OCI-LY1 (cell line): Measurements from ENCODE around the gene PEAR1.

ENCODE experiments used
- H2AFZ ChIP-seq: fragments of 200-600 bp; sonication (generic), shearing (Covaris generic); 2 replicates; pipeline ENCODE4 v1.6.0; 2014; ENCODE audit warnings: antibody characterized with exemption, mild to moderate bottlenecking, low read length
- H3F3A ChIP-seq: fragments of 200-600 bp; sonication (generic), shearing (Covaris generic); 2 replicates; pipeline ENCODE4 v1.6.0; 2014; ENCODE audit warnings: mild to moderate bottlenecking, antibody characterized with exemption, low read length, moderate library complexity; ENCODE audit not compliant: insufficient read depth
- H3K27ac ChIP-seq: fragments of 200-600 bp; sonication (generic); 2 replicates; pipeline ENCODE4 v1.5.1; 2014; ENCODE audit warnings: low read length, mixed run types, mild to moderate bottlenecking, low read depth; ENCODE audit not compliant: poor library complexity, severe bottlenecking
- H3K27me3 ChIP-seq: fragments of 200-600 bp; sonication (generic); 2 replicates; pipeline ENCODE4 v1.6.0; 2014; ENCODE audit warnings: antibody characterized with exemption, mild to moderate bottlenecking, low read length, moderate library complexity; ENCODE audit not compliant: insufficient read depth
- H3K36me3 ChIP-seq: fragments of 200-600 bp; sonication (generic); 2 replicates; pipeline ENCODE4 v1.6.1; 2014; ENCODE audit warnings: mild to moderate bottlenecking, antibody characterized with exemption, low read length, moderate library complexity, mixed read lengths; ENCODE audit not compliant: insufficient read depth
- H3K4me1 ChIP-seq: fragments of 200-600 bp; sonication (generic); 2 replicates; pipeline ENCODE4 v1.5.1; 2014; ENCODE audit warnings: mild to moderate bottlenecking, low read length, moderate library complexity; ENCODE audit not compliant: insufficient read depth, severe bottlenecking
- H3K4me2 ChIP-seq: fragments of 200-600 bp; sonication (generic), shearing (Covaris generic); 2 replicates; pipeline ENCODE4 v1.6.1; 2014; ENCODE audit warnings: low read length
- H3K4me3 ChIP-seq: fragments of 200-600 bp; sonication (generic); 2 replicates; pipeline ENCODE4 v1.5.1; 2014; ENCODE audit warnings: low read length, low read depth, mild to moderate bottlenecking, mixed read lengths; ENCODE audit not compliant: poor library complexity, severe bottlenecking
- H3K79me2 ChIP-seq: fragments of 200-600 bp; shearing (Covaris generic); 2 replicates; pipeline ENCODE4 v1.6.1; 2016; ENCODE audit warnings: mixed run types, low read length, mixed read lengths; ENCODE audit not compliant: insufficient read depth
- H3K9ac ChIP-seq: fragments of 200-600 bp; sonication (generic), shearing (Covaris generic); 2 replicates; pipeline ENCODE4 v1.6.1; 2014; ENCODE audit warnings: mild to moderate bottlenecking, low read length, mixed read lengths
- H3K9me2 ChIP-seq: fragments of 200-600 bp; sonication (generic), shearing (Covaris generic); 2 replicates; pipeline ENCODE4 v1.6.1; 2014; ENCODE audit warnings: low read depth, mild to moderate bottlenecking, low read length, mixed read lengths
- H3K9me3 ChIP-seq: fragments of 200-600 bp; shearing (Covaris generic); 2 replicates; pipeline ENCODE4 v1.6.1; 2014; ENCODE audit warnings: low read length, mixed read lengths
- H4K20me1 ChIP-seq: fragments of 200-600 bp; sonication (generic), shearing (Covaris generic); 2 replicates; pipeline ENCODE4 v1.6.0; 2016; ENCODE audit warnings: mild to moderate bottlenecking, low read length; ENCODE audit not compliant: insufficient read depth
- EZH2 ChIP-seq: fragments of 200-600 bp; sonication (generic), shearing (Covaris generic); IDR thresholded peaks from 2 replicates; pipeline ENCODE4 v1.8.0; 2017; ENCODE audit warnings: borderline replicate concordance, mixed run types, mild to moderate bottlenecking, antibody characterized with exemption, low read length, moderate library complexity, mixed read lengths
- TF ChIP-seq, protein P1 (sequence below): fragments of 200-600 bp; sonication (generic), shearing (Covaris generic); IDR thresholded peaks from 2 replicates; pipeline ENCODE4 v1.5.1; 2017; ENCODE audit warnings: mild to moderate bottlenecking, antibody characterized with exemption, low read length, moderate library complexity, mixed read lengths

The PEAR1 gene

DNA sequence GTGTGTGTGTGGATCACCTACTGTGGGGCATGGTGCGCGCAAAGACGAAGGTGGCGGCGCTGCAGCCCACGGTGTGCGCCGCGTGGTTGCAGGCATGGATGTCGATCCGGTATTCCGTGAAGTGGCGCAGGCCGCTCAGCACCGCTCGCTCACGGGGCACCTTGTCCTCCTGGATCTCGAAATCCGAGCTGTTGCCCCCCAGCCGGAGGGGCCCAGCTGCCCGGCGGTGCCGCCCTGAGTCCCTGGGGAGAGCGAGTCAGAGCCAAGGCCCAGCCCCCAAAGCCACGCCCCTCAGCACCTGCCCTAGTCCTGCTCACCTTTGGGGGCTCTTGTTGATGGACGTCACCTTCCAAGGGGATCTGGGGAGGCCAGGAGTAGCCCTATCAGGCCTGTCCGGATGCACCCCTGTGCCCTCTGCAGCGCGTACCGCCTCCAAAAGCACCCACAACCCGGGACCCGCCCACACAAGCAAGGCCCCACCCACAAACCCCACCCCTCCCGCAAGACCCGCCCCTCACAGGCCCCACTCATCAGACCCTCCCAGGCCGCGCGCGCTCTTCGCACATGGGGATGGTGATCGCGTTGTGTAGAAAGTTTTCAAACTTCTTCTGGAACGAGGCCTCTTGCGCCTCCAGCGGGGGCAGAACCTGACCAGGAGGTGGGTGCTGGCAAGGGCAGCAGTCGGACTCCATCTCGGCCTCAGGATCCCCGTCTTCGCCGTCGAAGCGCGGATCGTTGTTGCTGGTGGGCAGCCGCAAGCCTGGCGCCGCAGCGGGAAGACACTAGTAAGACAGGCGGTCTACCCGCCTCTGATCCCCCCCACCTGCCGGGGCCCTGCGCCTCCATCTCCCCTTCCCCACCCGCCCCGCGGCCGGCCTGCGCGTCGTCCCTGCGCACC, 48.2 kb upstream of the PEAR1 start:
- Histone ChIP-seq H3K27ac (no peak overlapping the region), H3K9ac (no peak overlapping the region), H3F3A (no peaks in the 10 kb centered on the region), H3K9me2 (no peaks in the 10 kb centered on the region), H3K4me2 (no peak overlapping the region), H3K4me1 (no peaks in the 10 kb centered on the region), H3K9me3 (no peaks in the 10 kb centered on the region), H3K36me3 (no peaks in the 10 kb centered on the region), H3K4me3 (no peak overlapping the region), H4K20me1 (no peaks in the 10 kb centered on the region), H2AFZ (no peak overlapping the region), H3K79me2 (no peaks in the 10 kb centered on the region), H3K27me3 (peaks cover 4% of the 10 kb centered on the region; the same call in 1 of the 2 replicates)
- TF ChIP-seq, protein P1, sequence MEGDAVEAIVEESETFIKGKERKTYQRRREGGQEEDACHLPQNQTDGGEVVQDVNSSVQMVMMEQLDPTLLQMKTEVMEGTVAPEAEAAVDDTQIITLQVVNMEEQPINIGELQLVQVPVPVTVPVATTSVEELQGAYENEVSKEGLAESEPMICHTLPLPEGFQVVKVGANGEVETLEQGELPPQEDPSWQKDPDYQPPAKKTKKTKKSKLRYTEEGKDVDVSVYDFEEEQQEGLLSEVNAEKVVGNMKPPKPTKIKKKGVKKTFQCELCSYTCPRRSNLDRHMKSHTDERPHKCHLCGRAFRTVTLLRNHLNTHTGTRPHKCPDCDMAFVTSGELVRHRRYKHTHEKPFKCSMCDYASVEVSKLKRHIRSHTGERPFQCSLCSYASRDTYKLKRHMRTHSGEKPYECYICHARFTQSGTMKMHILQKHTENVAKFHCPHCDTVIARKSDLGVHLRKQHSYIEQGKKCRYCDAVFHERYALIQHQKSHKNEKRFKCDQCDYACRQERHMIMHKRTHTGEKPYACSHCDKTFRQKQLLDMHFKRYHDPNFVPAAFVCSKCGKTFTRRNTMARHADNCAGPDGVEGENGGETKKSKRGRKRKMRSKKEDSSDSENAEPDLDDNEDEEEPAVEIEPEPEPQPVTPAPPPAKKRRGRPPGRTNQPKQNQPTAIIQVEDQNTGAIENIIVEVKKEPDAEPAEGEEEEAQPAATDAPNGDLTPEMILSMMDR, result no peak
- TF ChIP-seq EZH2, result no peak

- Histone ChIP-seq H3F3A (no peaks in the 10 kb centered on the region), H4K20me1 (no peaks in the 10 kb centered on the region), H3K9ac (no peak overlapping the region), H3K27ac (no peak overlapping the region), H3K79me2 (no peaks in the 10 kb centered on the region), H3K36me3 (no peaks in the 10 kb centered on the region), H3K4me2 (no peak overlapping the region), H2AFZ (no peak overlapping the region), H3K9me3 (no peaks in the 10 kb centered on the region), H3K27me3 (peaks cover 6% of the 10 kb centered on the region; the same call in 1 of the 2 replicates), H3K9me2 (no peaks in the 10 kb centered on the region), H3K4me3 (no peak overlapping the region), H3K4me1 (no peaks in the 10 kb centered on the region)
- no peak for TF ChIP-seq EZH2
- TF ChIP-seq, protein P1, result no peak
Observed at GRCh38 chr1:156845953-156846545, 47.5 kb upstream of the PEAR1 start.

GRCh38 chr1:156846643-156847042, 46.9 kb upstream of the PEAR1 start:
- Histone ChIP-seq H3K27ac (no peak overlapping the region), H4K20me1 (no peaks in the 10 kb centered on the region), H3K79me2 (no peaks in the 10 kb centered on the region), H3K4me3 (no peak overlapping the region), H3K4me1 (no peaks in the 10 kb centered on the region), H3K9ac (no peak overlapping the region), H3K9me2 (no peaks in the 10 kb centered on the region), H3K36me3 (no peaks in the 10 kb centered on the region), H3K4me2 (no peak overlapping the region), H2AFZ (no peak overlapping the region), H3K27me3 (peaks cover 12% of the 10 kb centered on the region; the same call in 1 of the 2 replicates), H3F3A (no peaks in the 10 kb centered on the region), H3K9me3 (no peaks in the 10 kb centered on the region)
- no peak for TF ChIP-seq EZH2
- TF ChIP-seq, protein P1, result no peak
